IPS DF 6.9 (cell line): ENCODE measurements around the gene CDHR2.

Experiments
- DNase-seq: peaks from one replicate; pipeline ENCODE4 v3.0.0-alpha.2; 2013; ENCODE audit warnings: low read depth, low spot score
- H3K27ac ChIP-seq: one replicate; pipeline ENCODE4 v1.5.1; 2013; ENCODE audit warnings: low read length, control low read depth
- H3K27me3 ChIP-seq: 2 replicates; pipeline ENCODE4 v1.6.1; 2013; ENCODE audit warnings: mild to moderate bottlenecking, low read length; ENCODE audit not compliant: control insufficient read depth, insufficient read depth
- H3K36me3 ChIP-seq: 2 replicates; pipeline ENCODE4 v1.6.1; 2013; ENCODE audit warnings: low read length; ENCODE audit not compliant: control insufficient read depth, insufficient read depth
- H3K4me1 ChIP-seq: 2 replicates; pipeline ENCODE4 v1.6.1; 2013; ENCODE audit warnings: low read length; ENCODE audit not compliant: control insufficient read depth, insufficient read depth
- H3K4me3 ChIP-seq: 2 replicates; pipeline ENCODE4 v1.5.1; 2013; ENCODE audit warnings: mild to moderate bottlenecking, low read length
- H3K9me3 ChIP-seq: 2 replicates; pipeline ENCODE4 v1.6.1; 2013; ENCODE audit warnings: low read length, inconsistent platforms; ENCODE audit not compliant: control insufficient read depth, insufficient read depth
- WGBS: extraction: QIAGEN DNeasy Blood & Tissue Kit; methylation state at CpG from one replicate; pipeline ENCODE4 v1.1.7; 2013; ENCODE audit warnings: mixed read lengths, missing lambda C conversion rate; ENCODE audit not compliant: insufficient read length, insufficient coverage; 5-methylcytosine and 5-hydroxymethylcytosine counted together

Gene CDHR2, protein sequence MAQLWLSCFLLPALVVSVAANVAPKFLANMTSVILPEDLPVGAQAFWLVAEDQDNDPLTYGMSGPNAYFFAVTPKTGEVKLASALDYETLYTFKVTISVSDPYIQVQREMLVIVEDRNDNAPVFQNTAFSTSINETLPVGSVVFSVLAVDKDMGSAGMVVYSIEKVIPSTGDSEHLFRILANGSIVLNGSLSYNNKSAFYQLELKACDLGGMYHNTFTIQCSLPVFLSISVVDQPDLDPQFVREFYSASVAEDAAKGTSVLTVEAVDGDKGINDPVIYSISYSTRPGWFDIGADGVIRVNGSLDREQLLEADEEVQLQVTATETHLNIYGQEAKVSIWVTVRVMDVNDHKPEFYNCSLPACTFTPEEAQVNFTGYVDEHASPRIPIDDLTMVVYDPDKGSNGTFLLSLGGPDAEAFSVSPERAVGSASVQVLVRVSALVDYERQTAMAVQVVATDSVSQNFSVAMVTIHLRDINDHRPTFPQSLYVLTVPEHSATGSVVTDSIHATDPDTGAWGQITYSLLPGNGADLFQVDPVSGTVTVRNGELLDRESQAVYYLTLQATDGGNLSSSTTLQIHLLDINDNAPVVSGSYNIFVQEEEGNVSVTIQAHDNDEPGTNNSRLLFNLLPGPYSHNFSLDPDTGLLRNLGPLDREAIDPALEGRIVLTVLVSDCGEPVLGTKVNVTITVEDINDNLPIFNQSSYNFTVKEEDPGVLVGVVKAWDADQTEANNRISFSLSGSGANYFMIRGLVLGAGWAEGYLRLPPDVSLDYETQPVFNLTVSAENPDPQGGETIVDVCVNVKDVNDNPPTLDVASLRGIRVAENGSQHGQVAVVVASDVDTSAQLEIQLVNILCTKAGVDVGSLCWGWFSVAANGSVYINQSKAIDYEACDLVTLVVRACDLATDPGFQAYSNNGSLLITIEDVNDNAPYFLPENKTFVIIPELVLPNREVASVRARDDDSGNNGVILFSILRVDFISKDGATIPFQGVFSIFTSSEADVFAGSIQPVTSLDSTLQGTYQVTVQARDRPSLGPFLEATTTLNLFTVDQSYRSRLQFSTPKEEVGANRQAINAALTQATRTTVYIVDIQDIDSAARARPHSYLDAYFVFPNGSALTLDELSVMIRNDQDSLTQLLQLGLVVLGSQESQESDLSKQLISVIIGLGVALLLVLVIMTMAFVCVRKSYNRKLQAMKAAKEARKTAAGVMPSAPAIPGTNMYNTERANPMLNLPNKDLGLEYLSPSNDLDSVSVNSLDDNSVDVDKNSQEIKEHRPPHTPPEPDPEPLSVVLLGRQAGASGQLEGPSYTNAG (N-terminal part only)

DNA sequence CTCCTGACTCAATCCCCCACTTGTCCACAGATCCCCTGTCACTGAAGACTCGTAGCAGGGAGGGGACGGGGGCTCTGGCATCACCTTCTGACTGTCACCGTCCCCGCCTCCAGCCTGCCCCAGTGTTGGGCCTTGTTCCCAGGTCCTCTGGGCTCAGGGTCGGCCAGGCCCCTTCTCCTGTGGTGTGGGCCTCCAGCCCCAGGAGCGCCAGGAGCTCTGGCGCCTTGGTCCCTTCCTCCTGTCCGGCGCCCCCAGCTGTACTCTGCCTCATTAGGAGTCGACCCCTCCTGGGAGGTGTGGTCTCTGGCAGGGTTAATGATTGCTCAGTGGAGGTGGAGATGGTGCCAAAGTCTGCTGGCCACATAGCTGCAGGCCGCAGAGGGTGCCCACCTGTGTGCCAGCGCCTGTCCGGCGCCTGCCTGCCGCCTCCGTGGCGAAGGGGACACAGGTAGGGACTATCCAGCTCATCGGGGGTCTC is at the start of gene CDHR2:
Gene CDHR2, plus strand, starts transcription at position 376 of the 478 bp plus-strand sequence. CDS start 16,011 bp downstream, outside the sequence.
- Histone ChIP-seq H3K27ac (no peak within 1 kb of the TSS), H3K27me3 (no peaks in the 10 kb centered on the region), H3K4me3 (no peak within 1 kb of the TSS), H3K4me1 (peaks cover 2% of the 10 kb centered on the region), H3K36me3 (no peaks in the 10 kb centered on the region), H3K9me3 (no peaks in the 10 kb centered on the region)
- no CpG with 5 or more reads among the region's 18 CpGs for WGBS
- DNase-seq, result no peak

- Histone ChIP-seq H3K36me3 (peaks cover 12% of the 10 kb centered on the region; the same call in 1 of the 2 replicates), H3K27me3 (no peaks in the 10 kb centered on the region), H3K9me3 (no peaks in the 10 kb centered on the region), H3K4me1 (no peaks in the 10 kb centered on the region), H3K4me3 (no peak overlapping the region), H3K27ac (no peak overlapping the region)
- no CpG with 5 or more reads among the region's 3 CpGs for WGBS
- no peak for DNase-seq
Measured at GRCh38 chr5:176500511-176500910, 48.6 kb upstream of the CDHR2 start.

DNA sequence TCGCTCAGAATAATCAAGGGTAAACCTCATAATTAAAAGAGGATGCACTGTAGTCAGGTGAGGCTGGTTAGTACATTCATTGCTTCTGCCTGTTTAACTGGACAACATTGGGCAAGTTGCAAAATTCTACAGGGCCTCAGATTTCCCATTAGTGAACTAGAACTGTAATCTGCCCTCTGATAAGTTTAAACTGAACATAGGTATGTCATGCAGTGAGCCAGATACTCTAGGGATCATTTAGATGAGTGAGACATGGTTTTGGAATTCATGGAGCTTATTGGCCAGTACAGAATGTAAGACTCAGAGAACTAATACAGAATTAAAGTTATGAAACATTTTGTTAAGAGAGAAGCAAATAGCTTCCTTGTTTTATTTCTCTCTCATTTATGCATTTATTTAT is 47.8 kb upstream of the CDHR2 start:
- H3K4me1 ChIP-seq, result no peaks in the 10 kb centered on the region
- no peak overlapping the region for H3K4me3 ChIP-seq
- peaks cover 11% of the 10 kb centered on the region; the same call in 1 of the 2 replicates for H3K36me3 ChIP-seq
- DNase-seq, result no peak
- no peak overlapping the region for H3K27ac ChIP-seq
- no CpG with 5 or more reads among the region's 1 CpG for WGBS
- no peaks in the 10 kb centered on the region for H3K27me3 ChIP-seq
- H3K9me3 ChIP-seq, result no peaks in the 10 kb centered on the region

DNA sequence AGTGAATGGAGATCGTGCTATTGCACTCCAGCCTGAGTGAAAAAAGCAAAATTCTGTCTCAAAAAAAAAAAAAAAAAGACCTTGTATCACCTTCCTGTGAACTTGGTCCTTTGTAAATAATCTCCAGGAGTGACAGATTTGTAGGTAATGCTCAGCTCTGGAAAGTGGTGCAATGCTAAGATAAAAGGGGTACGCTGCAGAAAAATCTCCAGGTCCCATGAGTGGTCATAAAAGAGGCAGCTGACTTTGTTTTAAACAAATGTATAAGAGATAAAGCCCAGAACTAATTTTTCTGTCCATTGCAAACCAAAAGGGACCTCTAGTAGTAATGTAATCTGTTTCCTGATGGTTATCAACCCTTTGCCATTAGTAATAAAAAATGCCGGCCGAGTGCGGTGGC is 45.6 kb upstream of the CDHR2 start:
- H3K27me3 ChIP-seq, result no peaks in the 10 kb centered on the region
- no CpG with 5 or more reads among the region's 5 CpGs for WGBS
- H3K4me3 ChIP-seq, result no peak overlapping the region
- H3K36me3 ChIP-seq, result peaks cover 18% of the 10 kb centered on the region; the same call in 1 of the 2 replicates
- H3K4me1 ChIP-seq, result no peaks in the 10 kb centered on the region
- H3K9me3 ChIP-seq, result no peaks in the 10 kb centered on the region
- DNase-seq, result no peak
- H3K27ac ChIP-seq, result no peak overlapping the region

GRCh38 chr5:176507911-176508310 is 41.2 kb upstream of the CDHR2 start:
- WGBS, result no CpG with 5 or more reads among the region's 2 CpGs
- Histone ChIP-seq H3K4me1 (no peaks in the 10 kb centered on the region), H3K27ac (no peak overlapping the region), H3K36me3 (peaks cover 9% of the 10 kb centered on the region; the same call in 1 of the 2 replicates), H3K4me3 (no peak overlapping the region), H3K27me3 (no peaks in the 10 kb centered on the region), H3K9me3 (no peaks in the 10 kb centered on the region)
- DNase-seq, result no peak

GRCh38 chr5:176508603-176509002 is 40.5 kb upstream of the CDHR2 start:
- peaks cover 9% of the 10 kb centered on the region; the same call in 1 of the 2 replicates for H3K36me3 ChIP-seq
- no peaks in the 10 kb centered on the region for H3K4me1 ChIP-seq
- DNase-seq, result no peak
- H3K27me3 ChIP-seq, result no peaks in the 10 kb centered on the region
- WGBS, result no CpG with 5 or more reads among the region's 4 CpGs
- no peaks in the 10 kb centered on the region for H3K9me3 ChIP-seq
- no peak overlapping the region for H3K4me3 ChIP-seq
- H3K27ac ChIP-seq, result no peak overlapping the region

GRCh38 chr5:176513788-176514187 is 35.4 kb upstream of the CDHR2 start:
- DNase-seq, result no peak
- WGBS, result no CpG with 5 or more reads among the region's 12 CpGs

GRCh38 chr5:176514244-176514950 is 34.7 kb upstream of the CDHR2 start:
- no peaks in the 10 kb centered on the region for H3K9me3 ChIP-seq
- WGBS, result no CpG with 5 or more reads among the region's 11 CpGs
- no peak overlapping the region for H3K4me3 ChIP-seq
- no peaks in the 10 kb centered on the region for H3K4me1 ChIP-seq
- H3K27ac ChIP-seq, result no peak overlapping the region
- H3K27me3 ChIP-seq, result no peaks in the 10 kb centered on the region
- H3K36me3 ChIP-seq, result no peaks in the 10 kb centered on the region
- DNase-seq, result no peak

More at GRCh38 chr5:176513788-176514187, 35.4 kb upstream of the CDHR2 start:
- Histone ChIP-seq H3K27me3 (no peaks in the 10 kb centered on the region), H3K4me3 (no peak overlapping the region), H3K4me1 (no peaks in the 10 kb centered on the region), H3K9me3 (no peaks in the 10 kb centered on the region), H3K27ac (no peak overlapping the region), H3K36me3 (no peaks in the 10 kb centered on the region)

DNA sequence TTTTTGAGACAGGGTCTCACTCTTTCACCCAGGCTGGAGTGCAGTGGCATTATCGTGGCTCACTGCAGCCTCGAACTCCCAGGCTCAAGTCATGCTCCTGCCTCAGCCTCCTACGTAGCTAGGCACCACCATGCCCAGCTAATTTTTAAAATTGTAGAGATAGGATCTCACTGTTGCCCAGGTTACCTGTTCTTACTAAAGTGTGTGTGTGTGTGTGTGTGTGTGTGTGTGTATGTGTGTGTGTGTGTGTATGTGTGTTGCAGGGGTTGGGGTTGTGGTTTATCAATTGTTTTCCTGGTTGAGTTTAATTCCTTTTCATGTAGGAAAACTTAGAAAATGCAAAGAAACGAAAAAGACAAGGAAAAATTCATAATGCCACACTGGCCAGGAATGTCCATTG is 33.7 kb upstream of the CDHR2 start:
- no CpG with 5 or more reads among the region's 4 CpGs for WGBS
- H3K27me3 ChIP-seq, result no peaks in the 10 kb centered on the region
- no peaks in the 10 kb centered on the region for H3K36me3 ChIP-seq
- no peaks in the 10 kb centered on the region for H3K4me1 ChIP-seq
- H3K9me3 ChIP-seq, result no peaks in the 10 kb centered on the region
- H3K4me3 ChIP-seq, result no peak overlapping the region
- H3K27ac ChIP-seq, result no peak overlapping the region
- DNase-seq, result no peak
